Urinary bladder (tissue), 4 donors: ENCODE results near the gene FURIN. TPM values are rescaled to one million over a fixed set of nuclear protein-coding genes. Genes with fewer than 3 reads are reported as not detected.
"Not testable (repeated sequence)": the region's sequence is repeated elsewhere in the genome, so short reads cannot be mapped to it uniquely, and the experiment has no call there.

Source experiments
- DNase-seq: peaks from one replicate; pipeline ENCODE4 v3.0.0-alpha.2; 2015; ENCODE audit errors: extremely low spot score
- H3K27ac ChIP-seq: one replicate; pipeline ENCODE4 v1.5.1; 2013; ENCODE audit warnings: low read depth, mild to moderate bottlenecking, moderate library complexity
- H3K36me3 ChIP-seq: one replicate; pipeline ENCODE4 v1.6.1; 2013; ENCODE audit warnings: mild to moderate bottlenecking, moderate library complexity; ENCODE audit not compliant: insufficient read depth
- H3K4me1 ChIP-seq: one replicate; pipeline ENCODE4 v1.6.1; 2013; ENCODE audit warnings: mild to moderate bottlenecking, moderate library complexity; ENCODE audit not compliant: insufficient read depth
- H3K4me3 ChIP-seq: one replicate; pipeline ENCODE4 v1.5.1; 2013; ENCODE audit warnings: low read depth, low read length
- WGBS: extraction: QIAGEN DNeasy Blood & Tissue Kit; methylation state at CpG from one replicate; pipeline ENCODE4 v1.1.7; 2013; 5-methylcytosine and 5-hydroxymethylcytosine counted together
- polyA plus RNA-seq: library from polyadenylated mRNA; stranded (reverse); fragments of 200-250 nt; gene quantifications from one replicate; pipeline ENCODE4 v1.2.3, GENCODE V29; 2013
- small RNA-seq: library from RNA; depleted of rRNA; stranded (forward); fragments of <200 nt; gene quantifications from one replicate; pipeline ENCODE3, GENCODE V24; 2014
- total RNA-seq: library from RNA; depleted of rRNA; stranded (reverse); fragments of >200 nt; gene quantifications from one replicate; pipeline ENCODE4 v1.2.3, GENCODE V29; 2014
- donor health status: healthy with polysubstance abuse.
- donor health status: healthy.

The FURIN gene
- total and polyA plus RNA-seq, 2 donors = 10.5 to 53.7 TPM

DNA sequence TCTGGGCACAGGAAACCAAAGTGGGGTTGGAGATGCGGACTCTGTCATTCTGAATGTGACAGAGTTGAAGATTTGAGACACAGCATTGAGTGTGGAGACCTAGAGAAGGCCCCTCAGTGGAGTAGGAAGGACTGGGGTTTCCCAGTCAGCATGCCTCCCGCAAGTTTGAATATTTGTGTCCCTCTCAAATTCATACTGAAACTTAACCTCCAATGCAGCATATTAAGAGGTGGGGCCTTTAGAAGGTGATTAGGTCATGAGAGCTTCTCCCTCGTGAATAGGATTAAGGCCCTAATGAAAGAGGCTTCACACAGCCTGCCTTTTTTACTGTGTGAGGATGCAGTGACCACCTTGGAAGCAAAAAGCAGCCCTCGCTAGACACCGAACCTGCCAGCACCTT lies 56.0 kb downstream of the FURIN start:
- WGBS = 81% methylated on average over 5 of the region's 5 CpGs
- no peak for DNase-seq
- Histone ChIP-seq H3K27ac (no peak overlapping the region), H3K4me1 (no peaks in the 10 kb centered on the region), H3K4me3 (no peak overlapping the region), H3K36me3 (no peaks in the 10 kb centered on the region)

GRCh38 chr15:90926766-90927165 lies 58.4 kb downstream of the FURIN start:
- not testable (repeated sequence) for DNase-seq, H3K4me3 ChIP-seq, H3K27ac ChIP-seq, H3K4me1 ChIP-seq, H3K36me3 ChIP-seq
- WGBS = 91% methylated on average over 10 of the region's 10 CpGs

GRCh38 chr15:90928106-90928505 lies 59.7 kb downstream of the FURIN start:
- H3K36me3 ChIP-seq, H3K4me3 ChIP-seq, DNase-seq, H3K4me1 ChIP-seq, H3K27ac ChIP-seq: not testable (repeated sequence)
- 90% methylated on average over 7 of the region's 7 CpGs for WGBS

- Histone ChIP-seq H3K27ac (peak overlapping the region; percentile 70), H3K36me3 (no peaks in the 10 kb centered on the region), H3K4me3 (peak overlapping the region; percentile 45), H3K4me1 (no peaks in the 10 kb centered on the region)
- DNase-seq = no peak
- WGBS = 60% methylated on average over 21 of the region's 21 CpGs
Measured at GRCh38 chr15:90929246-90930019, 61.0 kb downstream of the FURIN start.

- Histone ChIP-seq H3K27ac (no peak overlapping the region), H3K4me1 (no peaks in the 10 kb centered on the region), H3K36me3 (no peaks in the 10 kb centered on the region), H3K4me3 (peak overlapping the region; percentile 45)
- DNase-seq = no peak
- WGBS = 76% methylated on average over 15 of the region's 15 CpGs
Measured at GRCh38 chr15:90930861-90931574, 62.6 kb downstream of the FURIN start.

DNA sequence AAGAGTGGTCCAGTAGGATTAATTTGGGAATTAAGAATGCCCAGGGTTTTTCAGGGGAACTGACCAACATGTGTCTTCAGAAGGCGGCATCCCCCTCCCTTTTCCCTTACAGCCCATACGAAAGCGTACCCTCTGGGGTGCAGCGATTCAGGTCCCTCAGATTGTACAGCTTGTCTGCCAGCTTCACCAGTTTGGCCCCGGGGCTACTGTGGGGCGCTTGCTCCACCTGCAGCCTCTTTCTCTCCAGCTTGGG lies 63.1 kb downstream of the FURIN start:
- no peak for DNase-seq
- peak overlapping the region; percentile 62 for H3K4me3 ChIP-seq
- H3K36me3 ChIP-seq = no peaks in the 10 kb centered on the region
- WGBS = 39% methylated on average over 6 of the region's 6 CpGs
- H3K27ac ChIP-seq = no peak overlapping the region
- H3K4me1 ChIP-seq = no peaks in the 10 kb centered on the region

GRCh38 chr15:90931828-90932659 lies 63.7 kb downstream of the FURIN start, which contains the start of gene HDDC3:
TSS of gene HDDC3 (minus strand) at chr15:90932549. CDS start at chr15:90932540, 9 bp downstream.
- Histone ChIP-seq H3K27ac (peak within 1 kb of the TSS; percentile 79), H3K4me3 (peak within 1 kb of the TSS; percentile 62), H3K4me1 (no peaks in the 10 kb centered on the region), H3K36me3 (no peaks in the 10 kb centered on the region)
- WGBS = 1% methylated on average over 52 of the region's 52 CpGs
- DNase-seq = peak; percentile 71

GRCh38 chr15:90932660-90932991 lies 64.2 kb downstream of the FURIN start:
- no peaks in the 10 kb centered on the region for H3K36me3 ChIP-seq
- no peak overlapping the region for H3K27ac ChIP-seq
- 20% methylated on average over 5 of the region's 5 CpGs for WGBS
- DNase-seq = no peak
- H3K4me3 ChIP-seq = no peak overlapping the region
- no peaks in the 10 kb centered on the region for H3K4me1 ChIP-seq

Small RNA genes within 50 kb of the gene (small RNA-seq; reads per million reads assigned to genes)
- not detected for gene RN7SL363P

Other genes starting within 250 kb of the FURIN start
- gene BLM, start 151.2 kb upstream of the FURIN start, total RNA-seq = 7.8 TPM
- gene BLM, start 151.2 kb upstream of the FURIN start, polyA plus RNA-seq = 0.67 TPM
- gene FES, start 15.9 kb downstream of the FURIN start, total RNA-seq = 27.0 TPM
- 30.0 TPM for gene FES, start 15.9 kb downstream of the FURIN start, polyA plus RNA-seq
- 19.4 TPM for gene MAN2A2, start 34.7 kb downstream of the FURIN start, total RNA-seq
- 31.4 TPM for gene MAN2A2, start 34.7 kb downstream of the FURIN start, polyA plus RNA-seq
- gene HDDC3, start 64.0 kb downstream of the FURIN start, total RNA-seq = 6.8 TPM
- 9.7 TPM for gene HDDC3, start 64.0 kb downstream of the FURIN start, polyA plus RNA-seq
- 37.2 TPM for gene UNC45A, start 66.7 kb downstream of the FURIN start, total RNA-seq
- 110 TPM for gene UNC45A, start 66.7 kb downstream of the FURIN start, polyA plus RNA-seq
- 7.5 TPM for gene RCCD1, start 86.3 kb downstream of the FURIN start, total RNA-seq
- gene RCCD1, start 86.3 kb downstream of the FURIN start, polyA plus RNA-seq = 10.3 TPM
- 75.8 TPM for gene PRC1, start 125.9 kb downstream of the FURIN start, total RNA-seq
- gene PRC1, start 125.9 kb downstream of the FURIN start, polyA plus RNA-seq = 8.3 TPM
- 5.8 TPM for gene VPS33B, start 154.0 kb downstream of the FURIN start, total RNA-seq
- 11.8 TPM for gene VPS33B, start 154.0 kb downstream of the FURIN start, polyA plus RNA-seq
- gene SV2B, start 231.7 kb downstream of the FURIN start, total RNA-seq = 4.5 TPM
- 1.2 TPM for gene SV2B, start 231.7 kb downstream of the FURIN start, polyA plus RNA-seq